Skeletal muscle tissue (tissue), 4 donors: ENCODE results near the gene RNF141. TPM values are rescaled to one million over a fixed set of nuclear protein-coding genes. Genes with fewer than 3 reads are reported as not detected.

ENCODE experiments used
- H3K27ac ChIP-seq: one replicate; pipeline ENCODE4 v1.7.0; 2013; ENCODE audit warnings: mild to moderate bottlenecking, low read depth, low read length, inconsistent platforms
- H3K27me3 ChIP-seq, 3 donors: one replicate each; pipeline ENCODE4 v1.7.0; 2013; ENCODE audit warnings: low read length in 3 of 3; ENCODE audit not compliant: control insufficient read depth in 3 of 3, insufficient read depth in 3 of 3
- H3K36me3 ChIP-seq, 3 donors: one replicate each; pipeline ENCODE4 v1.7.0; 2013; ENCODE audit warnings: low read length in 3 of 3; ENCODE audit not compliant: control insufficient read depth in 3 of 3, insufficient read depth in 3 of 3
- H3K4me1 ChIP-seq, 3 donors: one replicate each; pipeline ENCODE4 v1.7.0; 2013; ENCODE audit warnings: low read length in 3 of 3, mild to moderate bottlenecking in 3 of 3; ENCODE audit not compliant: control insufficient read depth in 3 of 3, insufficient read depth in 3 of 3
- H3K4me3 ChIP-seq, 3 donors: one replicate each; pipeline ENCODE4 v1.7.0; 2013; ENCODE audit warnings: low read length in 3 of 3
- H3K9ac ChIP-seq, 3 donors: one replicate each; pipeline ENCODE4 v1.7.0; 2013; ENCODE audit warnings: low read length in 3 of 3, mild to moderate bottlenecking in 3 of 3, moderate library complexity in 2 of 3, low read depth in 1 of 3
- H3K9me3 ChIP-seq, 3 donors: one replicate each; pipeline ENCODE4 v1.7.0; 2013; ENCODE audit warnings: low read length in 3 of 3; ENCODE audit not compliant: control insufficient read depth in 3 of 3
- total RNA-seq: library from RNA; depleted of rRNA; stranded (reverse); fragments of >200 nt; gene quantifications from one replicate; pipeline ENCODE4 v1.2.3, GENCODE V29; 2014
- donor health status: Osteomylitis.

Gene RNF141
- total RNA-seq, 1 donor from 2014 or later, result 20.4 TPM

DNA sequence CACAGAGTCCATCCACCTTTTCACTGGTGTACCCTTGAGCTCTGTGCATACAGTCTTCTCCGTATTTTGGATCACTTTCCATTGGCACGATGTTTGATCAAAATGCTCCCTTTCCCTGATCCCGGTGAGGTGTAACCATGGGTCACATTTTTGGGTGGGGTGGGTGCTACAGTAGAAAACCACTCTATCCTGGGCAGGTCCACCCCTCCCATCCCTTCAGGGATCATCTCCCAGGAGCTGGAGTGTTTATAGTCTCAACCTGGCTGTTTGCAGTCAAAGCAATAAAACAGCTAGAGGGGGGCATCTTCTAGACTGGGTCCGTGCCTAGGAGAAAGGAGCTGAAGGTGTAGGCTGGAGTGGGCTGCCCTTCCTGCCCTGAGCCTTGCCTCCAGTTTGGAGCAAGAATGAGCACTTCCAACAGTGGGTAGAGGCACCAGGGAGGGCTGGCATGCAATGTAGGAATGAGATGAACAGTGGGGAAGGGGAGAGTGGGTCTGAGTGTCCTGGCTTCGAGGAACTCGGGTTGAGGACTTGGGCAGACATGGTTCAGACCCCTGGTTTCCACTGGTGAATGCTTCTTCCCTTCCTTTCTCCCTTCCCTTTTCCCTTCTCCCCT lies 38.8 kb downstream of the RNF141 start:
- H3K4me1 ChIP-seq, result no peaks in the 10 kb centered on the region
- H3K4me3 ChIP-seq, result no peak overlapping the region
- no peaks in the 10 kb centered on the region for H3K27me3 ChIP-seq
- no peaks in the 10 kb centered on the region for H3K9me3 ChIP-seq
- peaks cover 38 to 70% (median 57%) of the 10 kb centered on the region in 3 donors for H3K36me3 ChIP-seq
- H3K9ac ChIP-seq, result no peak overlapping the region
- no peak overlapping the region for H3K27ac ChIP-seq

DNA sequence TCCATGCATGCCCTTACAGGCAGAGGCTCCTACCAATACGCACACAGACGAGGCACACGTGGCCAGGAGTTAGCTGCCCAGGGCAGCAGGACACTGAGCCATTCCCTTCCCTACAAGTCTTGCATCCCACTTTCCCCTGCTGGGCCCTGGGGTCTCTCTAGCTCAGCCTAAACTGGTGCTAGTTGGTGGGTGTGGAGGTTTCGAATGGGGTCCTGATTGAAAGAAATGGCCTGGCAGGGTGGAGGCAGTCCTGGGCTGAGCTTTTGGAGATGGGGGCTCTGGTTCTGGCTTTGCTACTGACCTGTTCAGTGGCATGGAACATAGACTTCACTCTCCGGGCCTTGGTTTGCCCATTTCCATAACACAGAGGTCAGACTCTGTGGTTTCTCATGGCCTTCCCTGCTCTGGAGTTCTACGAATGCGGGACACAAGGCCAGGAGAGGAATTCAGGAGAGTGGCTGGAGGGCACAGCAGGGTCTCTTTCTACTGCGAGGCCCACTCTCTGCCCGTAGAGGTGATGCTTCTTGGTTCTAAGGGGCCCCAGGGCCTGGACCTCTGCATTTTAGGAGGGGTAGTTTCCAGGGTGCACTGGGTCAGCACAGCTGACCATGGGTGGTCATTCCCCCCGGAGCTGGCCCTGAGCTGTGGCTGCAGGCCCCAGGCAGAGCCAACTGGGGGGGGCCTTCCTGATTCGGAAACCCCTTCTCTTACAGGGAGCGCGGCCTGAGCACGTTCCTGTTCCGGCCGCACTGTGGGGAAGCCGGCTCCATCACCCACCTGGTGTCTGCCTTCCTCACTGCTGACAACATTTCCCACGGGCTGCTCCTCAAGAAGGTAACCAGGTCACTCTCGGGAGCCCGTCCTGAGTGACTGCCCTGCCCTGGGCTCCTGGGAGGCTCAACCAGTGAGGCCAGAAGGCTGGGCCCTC lies 40.0 kb downstream of the RNF141 start:
- Histone ChIP-seq H3K27me3 (no peaks in the 10 kb centered on the region), H3K9ac (no peak overlapping the region), H3K9me3 (no peaks in the 10 kb centered on the region), H3K4me3 (no peak overlapping the region), H3K36me3 (peaks cover 44 to 71% (median 68%) of the 10 kb centered on the region in 3 donors), H3K4me1 (no peaks in the 10 kb centered on the region), H3K27ac (no peak overlapping the region)

DNA sequence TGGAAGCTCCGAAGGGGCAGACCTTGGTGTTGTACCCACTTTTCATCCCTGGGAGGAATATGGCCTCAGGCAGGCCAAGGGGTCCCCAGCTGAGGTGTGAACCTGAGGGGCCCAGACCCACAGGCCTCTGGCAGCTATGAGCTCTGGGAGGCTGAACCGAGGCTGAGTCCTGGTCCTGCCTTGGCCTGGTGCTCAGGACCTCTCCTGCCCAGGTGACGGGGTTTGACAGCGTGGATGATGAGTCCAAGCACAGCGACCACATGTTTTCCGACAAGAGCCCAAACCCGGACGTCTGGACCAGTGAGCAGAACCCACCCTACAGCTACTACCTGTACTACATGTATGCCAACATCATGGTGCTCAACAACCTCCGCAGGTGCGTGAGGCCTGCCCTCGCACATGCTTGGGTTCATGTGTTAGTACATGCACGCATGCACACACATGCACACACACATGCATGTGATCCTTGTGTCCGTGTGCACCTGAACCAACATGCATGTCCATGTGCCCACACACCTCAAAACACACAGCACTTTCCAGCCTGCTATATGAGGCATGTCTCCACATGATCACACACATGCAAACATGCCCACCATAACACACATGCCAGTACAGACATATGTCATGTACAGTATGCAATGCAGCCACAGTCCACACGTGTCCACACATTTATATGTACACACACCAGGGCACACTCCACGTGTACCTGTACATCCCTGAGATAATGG lies 40.9 kb downstream of the RNF141 start:
- H3K9me3 ChIP-seq, result no peaks in the 10 kb centered on the region
- H3K27me3 ChIP-seq, result no peaks in the 10 kb centered on the region
- no peak overlapping the region for H3K27ac ChIP-seq
- no peak overlapping the region for H3K9ac ChIP-seq
- no peak overlapping the region for H3K4me3 ChIP-seq
- H3K4me1 ChIP-seq, result no peaks in the 10 kb centered on the region
- peaks cover 40 to 78% (median 71%) of the 10 kb centered on the region in 3 donors for H3K36me3 ChIP-seq

DNA sequence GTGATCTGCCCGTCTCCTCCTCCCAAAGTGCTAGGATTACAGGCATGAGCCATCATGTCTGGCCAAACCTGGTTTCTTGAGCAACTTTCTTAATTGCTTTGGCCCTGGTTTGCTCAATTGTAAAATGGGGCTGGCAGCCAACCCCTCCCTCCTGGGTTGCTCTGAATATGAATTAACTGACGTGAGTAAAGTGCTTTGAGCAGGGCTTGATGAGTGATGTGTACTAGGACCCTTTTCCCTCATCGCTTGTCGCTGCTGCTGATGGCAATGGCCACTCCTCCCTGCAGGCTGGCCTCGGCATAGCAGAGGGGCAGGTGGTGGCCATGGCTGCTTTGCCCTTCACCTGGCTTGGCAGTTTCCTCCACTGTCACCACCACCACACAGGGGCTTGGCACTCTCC lies 41.5 kb downstream of the RNF141 start:
- H3K9ac ChIP-seq, result no peak overlapping the region
- H3K27me3 ChIP-seq, result no peaks in the 10 kb centered on the region
- H3K4me3 ChIP-seq, result no peak overlapping the region
- H3K9me3 ChIP-seq, result no peaks in the 10 kb centered on the region
- H3K27ac ChIP-seq, result no peak overlapping the region
- H3K36me3 ChIP-seq, result peaks cover 41 to 81% (median 72%) of the 10 kb centered on the region in 3 donors
- no peaks in the 10 kb centered on the region for H3K4me1 ChIP-seq

DNA sequence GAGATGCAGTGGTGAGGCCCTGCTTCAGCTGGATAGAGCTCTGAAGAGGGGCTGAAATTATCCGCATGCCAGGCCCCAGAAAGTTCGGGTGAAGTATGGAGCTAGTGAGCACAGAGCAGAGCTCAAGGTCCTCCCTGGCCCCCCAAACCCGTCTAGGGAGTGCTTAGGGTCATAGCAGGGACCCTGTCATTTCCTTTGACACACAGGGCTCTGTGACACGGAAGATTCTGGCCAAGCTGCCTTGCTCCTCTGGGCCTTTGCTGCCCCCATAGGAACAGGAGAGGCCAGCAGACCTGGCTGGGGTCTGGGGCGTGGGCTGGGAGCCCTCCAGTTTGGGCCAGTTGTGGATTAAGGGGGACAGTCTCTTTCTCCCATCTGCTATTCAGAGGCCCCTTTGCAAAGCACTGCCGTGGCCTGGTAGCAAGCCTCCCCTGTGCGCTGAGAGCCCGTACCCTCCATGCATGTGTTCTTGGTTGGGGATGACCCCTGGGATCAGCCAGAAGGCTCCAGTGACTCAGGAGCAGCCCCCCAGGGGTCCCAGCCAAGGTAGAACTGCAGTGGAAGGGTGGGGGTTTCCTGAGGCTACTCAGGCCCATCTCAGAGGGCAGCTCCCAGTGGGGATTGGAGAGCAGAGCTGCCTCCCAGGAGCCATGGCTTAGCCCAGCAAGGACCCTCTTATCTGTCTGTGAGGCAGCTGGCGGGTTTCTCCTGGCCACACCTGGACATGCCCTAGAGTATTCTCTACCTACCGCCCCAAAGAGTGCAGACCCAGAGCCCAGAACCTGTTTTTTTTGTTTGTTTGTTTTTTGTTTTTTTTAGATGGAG lies 42.3 kb downstream of the RNF141 start:
- Histone ChIP-seq H3K27ac (no peak overlapping the region), H3K36me3 (peaks cover 40 to 81% (median 71%) of the 10 kb centered on the region in 3 donors), H3K27me3 (no peaks in the 10 kb centered on the region), H3K9ac (no peak overlapping the region), H3K4me3 (no peak overlapping the region), H3K4me1 (no peaks in the 10 kb centered on the region), H3K9me3 (no peaks in the 10 kb centered on the region)

DNA sequence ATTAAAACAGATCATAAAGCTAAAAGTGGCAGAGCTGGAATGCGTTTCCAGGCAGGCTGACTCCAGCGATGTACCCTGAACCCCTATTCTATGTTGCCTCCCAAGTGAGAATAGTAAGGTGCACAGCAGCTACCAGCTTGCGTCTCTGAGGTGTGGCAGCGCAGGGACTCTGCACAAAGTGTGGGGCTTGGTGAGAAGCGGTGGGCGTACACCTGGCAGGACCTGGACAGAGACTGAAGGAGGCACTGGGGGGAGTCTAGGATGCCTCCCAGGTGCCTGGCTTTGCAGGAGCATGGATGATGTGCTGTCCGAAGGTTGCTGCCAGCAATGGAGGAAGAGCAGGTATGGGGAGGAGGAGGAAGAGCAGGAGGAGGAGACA lies 43.0 kb downstream of the RNF141 start:
- Histone ChIP-seq H3K36me3 (peaks cover 40 to 79% (median 75%) of the 10 kb centered on the region in 3 donors), H3K27me3 (no peaks in the 10 kb centered on the region), H3K4me3 (no peak overlapping the region), H3K9ac (no peak overlapping the region), H3K27ac (no peak overlapping the region), H3K9me3 (no peaks in the 10 kb centered on the region), H3K4me1 (no peaks in the 10 kb centered on the region)

DNA sequence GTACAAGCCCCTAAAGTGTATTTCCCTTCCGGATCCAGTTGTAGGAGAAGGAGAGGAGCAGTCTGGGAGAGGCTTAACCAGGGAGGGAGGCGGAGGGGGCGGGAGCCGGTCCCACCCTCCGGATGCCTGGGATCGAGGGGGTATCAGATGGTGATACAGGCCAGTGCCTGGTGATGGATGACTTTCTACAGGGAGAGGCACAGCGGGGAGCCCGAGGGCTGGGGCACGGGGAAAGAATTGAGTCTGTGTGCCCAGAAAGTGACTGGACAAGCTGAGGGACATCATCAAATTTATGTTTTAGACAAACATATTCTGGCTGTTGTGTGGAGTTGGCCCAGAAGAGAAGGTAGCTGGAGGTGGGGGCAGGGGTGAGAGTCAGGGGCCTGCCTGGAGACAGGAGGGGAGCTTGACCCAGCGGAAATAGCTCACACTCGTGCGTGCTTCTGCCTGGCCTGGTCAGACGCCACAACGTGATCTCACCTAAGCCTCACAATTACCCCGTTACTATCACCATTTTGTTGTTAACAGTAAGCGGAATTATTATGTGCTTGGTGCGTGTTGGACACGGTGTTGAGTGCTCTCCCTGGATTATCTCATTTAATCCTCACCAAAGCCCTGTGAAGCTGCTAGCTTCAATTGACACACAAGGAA lies 43.5 kb downstream of the RNF141 start:
- H3K9ac ChIP-seq, result no peak overlapping the region
- no peaks in the 10 kb centered on the region for H3K27me3 ChIP-seq
- H3K27ac ChIP-seq, result no peak overlapping the region
- peaks cover 40 to 80% (median 72%) of the 10 kb centered on the region in 3 donors for H3K36me3 ChIP-seq
- H3K9me3 ChIP-seq, result no peaks in the 10 kb centered on the region
- no peak overlapping the region for H3K4me3 ChIP-seq
- H3K4me1 ChIP-seq, result peaks cover 0 to 2% (median 0%) of the 10 kb centered on the region in 3 donors

DNA sequence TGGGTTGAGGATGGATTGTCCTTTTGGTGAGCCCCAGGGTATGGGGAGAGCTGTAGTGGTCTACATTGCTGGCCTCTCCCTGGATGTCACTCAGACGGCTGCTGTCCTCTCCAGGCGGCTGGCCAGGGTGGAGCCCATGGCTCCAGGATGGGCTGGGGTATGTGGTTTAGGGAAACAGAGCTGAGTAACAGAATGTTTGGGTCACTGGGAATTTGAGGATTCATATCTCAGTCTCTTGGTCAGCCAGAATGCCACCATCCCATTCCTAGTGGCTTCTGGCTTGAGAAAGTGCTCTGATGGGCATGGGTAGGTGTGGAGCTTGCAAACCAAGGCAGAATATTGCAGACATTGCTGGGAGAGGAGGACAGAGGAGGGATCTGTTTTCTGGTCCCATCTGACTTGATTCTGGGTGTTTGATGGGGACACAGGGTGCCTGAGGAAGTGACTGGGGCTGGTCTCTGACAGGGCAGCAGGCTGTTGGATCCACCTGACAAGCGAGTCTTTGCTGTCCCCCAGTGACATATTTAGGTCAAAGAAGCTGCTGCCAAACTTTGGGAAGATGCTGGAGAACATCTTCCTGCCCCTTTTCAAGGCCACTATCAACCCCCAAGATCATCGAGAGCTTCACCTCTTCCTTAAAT lies 44.6 kb downstream of the RNF141 start:
- peaks cover 34 to 73% (median 64%) of the 10 kb centered on the region in 3 donors for H3K36me3 ChIP-seq
- H3K9me3 ChIP-seq, result no peaks in the 10 kb centered on the region
- no peak overlapping the region for H3K4me3 ChIP-seq
- no peaks in the 10 kb centered on the region for H3K27me3 ChIP-seq
- no peak overlapping the region for H3K27ac ChIP-seq
- peaks cover 3 to 13% (median 4%) of the 10 kb centered on the region in 3 donors for H3K4me1 ChIP-seq
- no peak overlapping the region for H3K9ac ChIP-seq

DNA sequence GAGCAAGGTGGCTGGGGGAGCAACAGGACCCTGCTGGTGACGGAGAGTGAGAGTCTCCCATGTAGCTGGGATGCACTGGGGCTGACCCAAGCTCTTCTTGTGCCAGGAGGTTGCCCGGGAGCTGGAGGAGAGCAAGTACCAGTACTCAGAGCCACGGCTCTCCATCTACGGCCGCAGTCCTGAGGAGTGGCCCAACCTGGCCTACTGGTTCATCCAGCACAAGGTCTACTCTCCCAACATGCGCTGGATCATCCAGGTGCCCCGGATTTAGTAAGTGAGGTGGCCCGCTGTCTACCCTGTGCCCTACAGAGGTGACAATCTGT lies 45.6 kb downstream of the RNF141 start:
- Histone ChIP-seq H3K4me3 (no peak overlapping the region), H3K27me3 (no peaks in the 10 kb centered on the region), H3K4me1 (peaks cover 13 to 23% (median 14%) of the 10 kb centered on the region in 3 donors), H3K36me3 (peaks cover 30 to 64% (median 59%) of the 10 kb centered on the region in 3 donors), H3K27ac (no peak overlapping the region), H3K9ac (no peak overlapping the region), H3K9me3 (no peaks in the 10 kb centered on the region)
